Suprapubic skin (tissue), 4 donors: ENCODE data around the gene WWC1. TPM values are rescaled to one million over a fixed set of nuclear protein-coding genes. Genes with fewer than 3 reads are reported as not detected.

Source experiments
- DNase-seq, 2 donors: peaks; one replicate each; pipeline ENCODE4 v3.0.0-alpha.2; 2019; ENCODE audit warnings: low spot score in 2 of 2
- H3K27ac ChIP-seq: fragments of 200-600 bp; sonication (generic); one replicate; pipeline ENCODE4 v1.5.1; 2019
- H3K27me3 ChIP-seq: fragments of 200-600 bp; sonication (generic); one replicate; pipeline ENCODE4 v1.5.1; 2019
- H3K36me3 ChIP-seq: fragments of 200-600 bp; sonication (generic); one replicate; pipeline ENCODE4 v1.5.1; 2019
- H3K4me1 ChIP-seq: fragments of 200-600 bp; sonication (generic); one replicate; pipeline ENCODE4 v1.5.1; 2019
- H3K4me3 ChIP-seq: fragments of 200-600 bp; sonication (generic); one replicate; pipeline ENCODE4 v1.5.1; 2019; ENCODE audit warnings: mild to moderate bottlenecking
- H3K9me3 ChIP-seq: fragments of 200-600 bp; sonication (generic); one replicate; pipeline ENCODE4 v1.5.1; 2019
- EP300 ChIP-seq: sonication (generic); formaldehyde crosslinking; IDR thresholded peaks from one replicate; pipeline ENCODE4 v1.6.1; 2017; ENCODE audit warnings: antibody characterized with exemption
- POLR2A ChIP-seq, 2 donors: fragments of 450-650 bp; IDR thresholded peaks; one replicate each; pipeline ENCODE4 v1.6.1; 2017; ENCODE audit warnings: antibody characterized with exemption in 2 of 2, mild to moderate bottlenecking in 2 of 2, moderate library complexity in 2 of 2
- POLR2AphosphoS5 ChIP-seq, 3 donors: sonication (generic); formaldehyde crosslinking; IDR thresholded peaks; one replicate each; pipeline ENCODE4 v1.6.1; 2017; ENCODE audit warnings: antibody characterized with exemption in 3 of 3
- WGBS: methylation state at CpG from one replicate; pipeline ENCODE4 v1.1.5; 2018; 5-methylcytosine and 5-hydroxymethylcytosine counted together
- total RNA-seq, 4 donors: library from RNA; depleted of rRNA; stranded (reverse); fragments of >200 nt; gene quantifications; one replicate each; pipeline ENCODE4 v1.1.0, GENCODE V29; 2016
- TF ChIP-seq, protein P1 (sequence below), 2 donors: fragments of 200-600 bp in 1 of 2; fragments of 450-650 bp in 1 of 2; sonication (generic) in 1 of 2; IDR thresholded peaks; one replicate each; pipeline ENCODE4 v1.5.1; 2016 to 2019; ENCODE audit warnings: antibody characterized with exemption in 2 of 2, mild to moderate bottlenecking in 1 of 2, moderate library complexity in 1 of 2

The WWC1 gene
- total RNA-seq, 4 donors from 2014 or later = 28.3 to 38.3 (median 31.6) TPM

DNA sequence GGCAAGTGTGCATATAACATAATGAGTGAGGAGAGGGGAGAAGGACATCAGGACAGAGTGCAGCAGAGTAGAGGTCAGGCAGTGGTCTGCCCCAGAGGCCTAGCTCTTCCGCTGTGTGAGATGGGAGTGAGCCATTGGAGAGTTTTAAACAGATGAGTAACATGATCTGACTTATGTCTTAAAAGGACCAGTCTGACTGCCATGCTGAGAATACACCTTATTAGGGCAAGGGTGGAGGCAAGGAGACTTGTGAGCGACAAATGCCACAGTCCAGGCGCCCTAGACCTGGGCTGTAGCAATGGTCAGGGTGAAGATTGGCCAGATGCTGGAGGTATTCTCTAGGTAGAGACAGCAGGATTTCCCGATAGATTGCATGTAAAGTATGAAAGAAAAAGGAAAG, 83.1 kb downstream of the WWC1 start:
- no peak for DNase-seq
- no peaks in the 10 kb centered on the region for H3K9me3 ChIP-seq
- H3K27me3 ChIP-seq = no peaks in the 10 kb centered on the region
- no peaks in the 10 kb centered on the region for H3K4me1 ChIP-seq
- WGBS = 94% methylated on average over 4 of the region's 4 CpGs
- no peak overlapping the region for H3K27ac ChIP-seq
- H3K4me3 ChIP-seq = no peak overlapping the region
- TF ChIP-seq, protein P1, sequence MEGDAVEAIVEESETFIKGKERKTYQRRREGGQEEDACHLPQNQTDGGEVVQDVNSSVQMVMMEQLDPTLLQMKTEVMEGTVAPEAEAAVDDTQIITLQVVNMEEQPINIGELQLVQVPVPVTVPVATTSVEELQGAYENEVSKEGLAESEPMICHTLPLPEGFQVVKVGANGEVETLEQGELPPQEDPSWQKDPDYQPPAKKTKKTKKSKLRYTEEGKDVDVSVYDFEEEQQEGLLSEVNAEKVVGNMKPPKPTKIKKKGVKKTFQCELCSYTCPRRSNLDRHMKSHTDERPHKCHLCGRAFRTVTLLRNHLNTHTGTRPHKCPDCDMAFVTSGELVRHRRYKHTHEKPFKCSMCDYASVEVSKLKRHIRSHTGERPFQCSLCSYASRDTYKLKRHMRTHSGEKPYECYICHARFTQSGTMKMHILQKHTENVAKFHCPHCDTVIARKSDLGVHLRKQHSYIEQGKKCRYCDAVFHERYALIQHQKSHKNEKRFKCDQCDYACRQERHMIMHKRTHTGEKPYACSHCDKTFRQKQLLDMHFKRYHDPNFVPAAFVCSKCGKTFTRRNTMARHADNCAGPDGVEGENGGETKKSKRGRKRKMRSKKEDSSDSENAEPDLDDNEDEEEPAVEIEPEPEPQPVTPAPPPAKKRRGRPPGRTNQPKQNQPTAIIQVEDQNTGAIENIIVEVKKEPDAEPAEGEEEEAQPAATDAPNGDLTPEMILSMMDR (IDR thresholded peaks at IDR 0.05) = no peak
- no peak for TF ChIP-seq EP300
- no peak for TF ChIP-seq POLR2AphosphoS5 (IDR thresholded peaks at IDR 0.05)
- no peak for TF ChIP-seq POLR2A (IDR thresholded peaks at IDR 0.05)
- no peaks in the 10 kb centered on the region for H3K36me3 ChIP-seq

DNA sequence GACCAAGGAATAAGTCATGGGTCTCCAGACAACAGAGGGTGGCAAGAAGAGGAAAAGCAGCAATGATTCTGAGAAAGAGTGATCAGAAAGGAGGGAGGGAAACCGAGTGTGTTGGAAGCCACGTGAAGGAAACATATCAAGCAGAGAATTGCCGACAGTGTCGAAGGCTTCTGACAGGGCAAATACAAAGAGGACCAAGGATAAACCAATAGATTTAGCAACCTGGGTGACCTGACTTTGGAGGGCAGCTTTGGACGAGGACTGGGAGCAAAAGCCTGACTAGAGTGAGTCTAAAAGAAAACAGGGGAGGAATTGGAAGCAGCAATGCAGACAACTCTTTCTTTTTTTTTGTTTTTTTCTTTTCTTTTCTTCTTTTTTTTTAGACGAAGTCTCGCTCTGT, 83.8 kb downstream of the WWC1 start:
- H3K27ac ChIP-seq = no peak overlapping the region
- H3K36me3 ChIP-seq = no peaks in the 10 kb centered on the region
- TF ChIP-seq POLR2A (IDR thresholded peaks at IDR 0.05) (no peak), POLR2AphosphoS5 (IDR thresholded peaks at IDR 0.05) (no peak), EP300 (no peak)
- TF ChIP-seq, protein P1 (IDR thresholded peaks at IDR 0.05) = no peak
- no peaks in the 10 kb centered on the region for H3K27me3 ChIP-seq
- H3K4me3 ChIP-seq = no peak overlapping the region
- no peaks in the 10 kb centered on the region for H3K9me3 ChIP-seq
- H3K4me1 ChIP-seq = no peaks in the 10 kb centered on the region
- DNase-seq = no peak
- 86% methylated on average over 7 of the region's 7 CpGs for WGBS

DNA sequence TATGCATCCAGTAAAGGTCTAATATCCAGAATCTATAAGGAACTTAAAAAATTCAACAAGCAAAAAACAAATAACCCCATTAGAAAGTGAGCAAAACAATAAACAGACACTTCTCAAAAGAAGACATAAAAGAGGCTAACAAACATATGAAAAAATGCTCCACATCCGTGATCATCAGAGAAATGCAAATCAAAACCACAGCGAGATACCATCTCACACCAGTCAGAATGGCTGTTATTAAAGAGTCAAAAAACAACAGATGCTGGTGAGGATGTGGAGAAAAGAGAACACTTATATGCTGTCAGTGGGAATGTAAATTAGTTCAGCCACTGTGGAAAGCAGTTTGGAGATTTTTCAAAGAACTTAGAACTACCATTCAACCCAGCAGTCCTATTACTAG, 86.1 kb downstream of the WWC1 start:
- Histone ChIP-seq H3K4me3 (no peak overlapping the region), H3K9me3 (no peaks in the 10 kb centered on the region), H3K27me3 (no peaks in the 10 kb centered on the region), H3K4me1 (no peaks in the 10 kb centered on the region), H3K27ac (no peak overlapping the region), H3K36me3 (no peaks in the 10 kb centered on the region)
- WGBS = 72% methylated on average over 2 of the region's 2 CpGs
- no peak for DNase-seq
- TF ChIP-seq POLR2AphosphoS5 (IDR thresholded peaks at IDR 0.05) (no peak), EP300 (no peak), POLR2A (IDR thresholded peaks at IDR 0.05) (no peak)
- TF ChIP-seq, protein P1 (IDR thresholded peaks at IDR 0.05) = no peak

DNA sequence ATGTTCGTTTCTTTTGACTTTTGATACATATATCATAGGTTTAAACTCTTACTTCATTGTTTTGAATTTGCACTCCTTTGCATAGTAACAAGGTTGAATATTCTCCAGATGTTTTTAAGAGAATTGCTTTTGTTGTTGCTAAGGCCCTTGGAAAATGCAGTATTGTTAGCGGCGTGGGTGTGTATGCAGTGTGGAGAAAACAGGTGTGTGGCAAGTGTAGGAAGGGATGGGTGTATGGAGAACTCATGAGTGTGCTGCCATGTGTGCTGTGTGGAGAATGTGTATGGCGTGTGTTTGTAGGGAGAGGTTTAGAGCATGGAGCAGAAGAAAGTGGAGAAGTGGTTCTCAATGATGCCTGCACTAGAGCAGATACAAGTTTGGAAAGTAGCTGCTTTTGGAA, 87.3 kb downstream of the WWC1 start:
- no peak for DNase-seq
- Histone ChIP-seq H3K27me3 (no peaks in the 10 kb centered on the region), H3K27ac (no peak overlapping the region), H3K4me1 (no peaks in the 10 kb centered on the region), H3K36me3 (no peaks in the 10 kb centered on the region), H3K9me3 (no peaks in the 10 kb centered on the region), H3K4me3 (no peak overlapping the region)
- 89% methylated on average over 4 of the region's 4 CpGs for WGBS
- TF ChIP-seq POLR2A (IDR thresholded peaks at IDR 0.05) (no peak), POLR2AphosphoS5 (IDR thresholded peaks at IDR 0.05) (no peak), EP300 (no peak)
- TF ChIP-seq, protein P1 (IDR thresholded peaks at IDR 0.05) = no peak

DNA sequence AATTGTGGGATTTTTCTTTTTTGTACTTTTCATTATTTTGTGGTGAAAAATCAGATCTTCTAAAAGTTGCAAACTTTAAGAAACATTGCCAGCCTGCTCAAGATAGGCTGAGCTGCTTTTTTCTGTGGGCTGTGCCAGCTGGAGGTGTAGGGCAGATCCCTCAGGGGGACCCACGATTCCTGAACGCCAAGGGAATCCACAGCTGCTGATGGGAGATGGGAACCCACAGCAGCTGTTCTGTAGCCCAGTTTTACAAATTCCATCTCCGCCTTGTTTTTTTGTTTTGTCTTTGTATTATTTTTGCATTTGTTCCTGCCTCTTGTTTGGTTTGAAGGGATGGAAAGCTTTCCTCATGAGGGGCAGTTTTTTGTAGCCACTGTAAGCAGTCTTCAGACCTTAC, 91.0 kb downstream of the WWC1 start:
- Histone ChIP-seq H3K27me3 (no peaks in the 10 kb centered on the region), H3K9me3 (no peaks in the 10 kb centered on the region), H3K4me3 (no peak overlapping the region), H3K27ac (no peak overlapping the region), H3K4me1 (no peaks in the 10 kb centered on the region), H3K36me3 (no peaks in the 10 kb centered on the region)
- DNase-seq = no peak
- WGBS = 39% methylated on average over 2 of the region's 3 CpGs
- TF ChIP-seq POLR2AphosphoS5 (IDR thresholded peaks at IDR 0.05) (no peak), EP300 (no peak), POLR2A (IDR thresholded peaks at IDR 0.05) (no peak)
- TF ChIP-seq, protein P1 (IDR thresholded peaks at IDR 0.05) = no peak
